OCI-LY7 (cell line): ENCODE results near the gene LRRC28. TPM values are rescaled to one million over a fixed set of nuclear protein-coding genes. Genes with fewer than 3 reads are reported as not detected.

Experiments used
- BruUV-seq: library from RNA; stranded (reverse); fragments of 400-500 nt; replicated peaks from 2 replicates; lab custom pipeline; 2021; lab: Mats Ljungman, UMichigan
- CTCF ChIA-PET: fragments of 300-600 bp; sonication (Branson Sonifier 250); formaldehyde crosslinking; loops from one replicate; lab custom pipeline; 2022; ENCODE audit warnings: antibody characterized with exemption; ENCODE audit not compliant: unreplicated experiment; lab: Charles Lee
- POLR2A ChIA-PET: fragments of 300-600 bp; sonication (Branson Sonifier 250); formaldehyde crosslinking; loops from one replicate; lab custom pipeline; 2022; ENCODE audit warnings: antibody characterized with exemption; lab: Charles Lee
- DNase-seq: peaks from one replicate; pipeline ENCODE4 v3.0.0-alpha.2; 2015; ENCODE audit warnings: low spot score
- H2AFZ ChIP-seq: fragments of 200-600 bp; sonication (generic), shearing (Covaris generic); 2 replicates; pipeline ENCODE4 v1.6.1; 2014; ENCODE audit warnings: mild to moderate bottlenecking, antibody characterized with exemption, low read length, moderate library complexity
- H3K27ac ChIP-seq: fragments of 200-600 bp; sonication (generic); 2 replicates; pipeline ENCODE4 v1.5.1; 2014; ENCODE audit warnings: mixed run types, low read depth, mild to moderate bottlenecking, moderate library complexity, low read length, inconsistent platforms; ENCODE audit not compliant: poor library complexity, severe bottlenecking
- H3K36me3 ChIP-seq: fragments of 200-600 bp; sonication (generic); 2 replicates; pipeline ENCODE4 v1.6.1; 2014; ENCODE audit warnings: mild to moderate bottlenecking, antibody characterized with exemption, low read length, moderate library complexity, mixed read lengths; ENCODE audit not compliant: insufficient read depth
- H3K4me1 ChIP-seq: fragments of 200-600 bp; sonication (generic); 2 replicates; pipeline ENCODE4 v1.5.1; 2014; ENCODE audit warnings: mild to moderate bottlenecking, low read length; ENCODE audit not compliant: insufficient read depth, poor library complexity, severe bottlenecking
- H3K4me2 ChIP-seq: fragments of 200-600 bp; sonication (generic); 2 replicates; pipeline ENCODE4 v1.6.1; 2014; ENCODE audit warnings: mild to moderate bottlenecking, low read length
- H3K4me3 ChIP-seq: fragments of 200-600 bp; sonication (generic); 2 replicates; pipeline ENCODE4 v1.5.1; 2014; ENCODE audit warnings: mild to moderate bottlenecking, low read depth, low read length; ENCODE audit not compliant: poor library complexity, severe bottlenecking
- H3K79me2 ChIP-seq: fragments of 200-600 bp; sonication (generic); 2 replicates; pipeline ENCODE4 v1.6.1; 2016; ENCODE audit warnings: low read depth, mild to moderate bottlenecking, low read length, moderate library complexity, mixed read lengths; ENCODE audit not compliant: insufficient read depth
- H3K9me2 ChIP-seq: fragments of 200-600 bp; sonication (generic); 2 replicates; pipeline ENCODE4 v1.6.1; 2016; ENCODE audit warnings: mild to moderate bottlenecking, low read length, mixed read lengths; ENCODE audit not compliant: insufficient read depth
- H3K9me3 ChIP-seq: fragments of 200-600 bp; sonication (generic); 2 replicates; pipeline ENCODE4 v1.6.1; 2014; ENCODE audit warnings: mild to moderate bottlenecking, mixed run types, low read length, mixed read lengths
- H4K20me1 ChIP-seq: fragments of 200-600 bp; sonication (generic); 2 replicates; pipeline ENCODE4 v1.6.1; 2014; ENCODE audit warnings: mild to moderate bottlenecking, antibody characterized with exemption, low read length, moderate library complexity, mixed read lengths; ENCODE audit not compliant: insufficient read depth
- EZH2phosphoT487 ChIP-seq: fragments of 200-600 bp; sonication (generic); IDR thresholded peaks from 2 replicates; pipeline ENCODE4 v1.6.1; 2018; ENCODE audit warnings: low read depth, borderline replicate concordance, mild to moderate bottlenecking, mixed run types, antibody characterized with exemption, low read length, moderate library complexity, mixed read lengths
- intact Hi-C: fragments of 100-400 bp; cut with micrococcal nuclease; formaldehyde crosslinking; loops from one replicate; pipeline ENCODE4 v1.10.0; 2022; ENCODE audit not compliant: unreplicated experiment
- total RNA-seq, 2 experiments: library from RNA; depleted of rRNA in 1 of 2; stranded (reverse); fragments of >200 nt in 1 of 2; shearing (Covaris generic) in 1 of 2; gene quantifications; 2 replicates each; pipeline ENCODE4 v1.2.3, GENCODE V29; 2014 to 2022
- TF ChIP-seq, protein P1 (sequence below): fragments of 200-600 bp; sonication (generic); conservative IDR thresholded peaks from 2 replicates; pipeline ENCODE4 v1.5.1; 2014; ENCODE audit warnings: mild to moderate bottlenecking, antibody characterized with exemption, low read length, moderate library complexity, mixed read lengths

Gene LRRC28
- total RNA-seq, 2 experiments from 2014 or later: 25.7 to 30.2 TPM

DNA sequence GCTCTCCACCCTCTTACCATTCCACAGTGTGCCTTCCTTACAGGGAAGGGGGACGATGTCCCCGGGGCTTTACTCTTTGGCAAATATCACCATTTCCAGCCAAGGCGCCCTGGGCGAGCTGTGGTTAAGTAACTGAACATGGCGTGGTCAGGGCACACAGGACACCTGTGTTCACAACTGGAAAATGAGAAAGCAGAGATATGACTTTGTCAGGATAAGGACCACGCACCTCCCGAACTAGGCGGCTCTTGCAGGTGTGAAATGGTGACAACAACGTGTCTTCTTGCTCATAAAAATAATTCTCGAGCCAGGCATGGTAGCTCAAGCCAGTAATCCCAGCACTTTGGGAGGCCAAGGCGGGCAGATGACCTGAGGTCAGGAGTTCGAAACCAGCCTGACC lies 154.8 kb downstream of the LRRC28 start:
- Histone ChIP-seq H3K36me3 (no peaks in the 10 kb centered on the region), H4K20me1 (no peaks in the 10 kb centered on the region), H3K4me3 (no peak overlapping the region), H3K9me3 (no peaks in the 10 kb centered on the region), H3K9me2 (no peaks in the 10 kb centered on the region), H3K79me2 (no peaks in the 10 kb centered on the region), H2AFZ (no peak overlapping the region), H3K27ac (no peak overlapping the region), H3K4me1 (no peaks in the 10 kb centered on the region), H3K4me2 (no peak overlapping the region)
- POLR2A ChIA-PET: interaction anchor here (1.2 kb wide), 1 partner anchor 10 kb away, joined by 3 read pairs; no protein-coding TSS in a partner anchor
- intact Hi-C loops: loop anchor here (10.0 kb wide), 1 partner anchor 299 kb away; no protein-coding TSS in a partner anchor
- no peak for DNase-seq
- TF ChIP-seq, protein P1, sequence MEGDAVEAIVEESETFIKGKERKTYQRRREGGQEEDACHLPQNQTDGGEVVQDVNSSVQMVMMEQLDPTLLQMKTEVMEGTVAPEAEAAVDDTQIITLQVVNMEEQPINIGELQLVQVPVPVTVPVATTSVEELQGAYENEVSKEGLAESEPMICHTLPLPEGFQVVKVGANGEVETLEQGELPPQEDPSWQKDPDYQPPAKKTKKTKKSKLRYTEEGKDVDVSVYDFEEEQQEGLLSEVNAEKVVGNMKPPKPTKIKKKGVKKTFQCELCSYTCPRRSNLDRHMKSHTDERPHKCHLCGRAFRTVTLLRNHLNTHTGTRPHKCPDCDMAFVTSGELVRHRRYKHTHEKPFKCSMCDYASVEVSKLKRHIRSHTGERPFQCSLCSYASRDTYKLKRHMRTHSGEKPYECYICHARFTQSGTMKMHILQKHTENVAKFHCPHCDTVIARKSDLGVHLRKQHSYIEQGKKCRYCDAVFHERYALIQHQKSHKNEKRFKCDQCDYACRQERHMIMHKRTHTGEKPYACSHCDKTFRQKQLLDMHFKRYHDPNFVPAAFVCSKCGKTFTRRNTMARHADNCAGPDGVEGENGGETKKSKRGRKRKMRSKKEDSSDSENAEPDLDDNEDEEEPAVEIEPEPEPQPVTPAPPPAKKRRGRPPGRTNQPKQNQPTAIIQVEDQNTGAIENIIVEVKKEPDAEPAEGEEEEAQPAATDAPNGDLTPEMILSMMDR: no peak
- TF ChIP-seq EZH2phosphoT487: no peak
- CTCF ChIA-PET: no interaction called here
- BruUV-seq: no TSS peak

- Histone ChIP-seq H3K9me3 (no peaks in the 10 kb centered on the region), H3K4me3 (no peak overlapping the region), H3K27ac (no peak overlapping the region), H3K79me2 (no peaks in the 10 kb centered on the region), H2AFZ (no peak overlapping the region), H4K20me1 (no peaks in the 10 kb centered on the region), H3K4me1 (no peaks in the 10 kb centered on the region), H3K4me2 (no peak overlapping the region), H3K36me3 (no peaks in the 10 kb centered on the region), H3K9me2 (no peaks in the 10 kb centered on the region)
- intact Hi-C loops: loop anchor here (10.0 kb wide), 1 partner anchor 298 kb away; no protein-coding TSS in a partner anchor
- ChIA-PET CTCF (no interaction called here), POLR2A (interaction anchor here (1.2 kb wide), 1 partner anchor 9 kb away, joined by 3 read pairs; no protein-coding TSS in a partner anchor)
- no TSS peak for BruUV-seq
- TF ChIP-seq EZH2phosphoT487: no peak
- TF ChIP-seq, protein P1: no peak
- DNase-seq: no peak
Observed at GRCh38 chr15:99406716-99407487, 155.6 kb downstream of the LRRC28 start.

DNA sequence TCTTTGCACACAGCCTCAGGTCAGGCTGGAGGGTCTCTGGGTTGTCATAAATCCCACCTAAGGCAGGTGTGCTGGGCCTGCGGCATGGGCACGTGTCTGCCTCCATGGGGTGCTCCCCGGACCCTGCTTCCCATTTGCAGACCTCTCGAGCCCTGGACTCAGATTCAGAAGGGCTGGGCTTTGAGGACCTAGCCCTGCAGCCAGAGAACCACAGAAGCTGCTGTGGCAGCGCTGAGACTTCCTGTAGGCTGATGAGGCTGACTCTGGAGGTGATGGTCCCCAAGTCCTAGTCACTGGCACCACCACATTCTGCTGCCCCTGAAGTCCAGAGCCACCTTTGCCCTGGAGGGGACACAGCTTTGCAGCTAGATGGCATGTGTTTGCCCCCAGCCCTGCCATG lies 156.4 kb downstream of the LRRC28 start:
- no peak overlapping the region for H2AFZ ChIP-seq
- ChIA-PET CTCF (no interaction called here), POLR2A (interaction anchor here (1.0 kb wide), 1 partner anchor 161 kb away, joined by 3 read pairs; no protein-coding TSS in a partner anchor)
- H3K79me2 ChIP-seq: no peaks in the 10 kb centered on the region
- no peaks in the 10 kb centered on the region for H3K36me3 ChIP-seq
- no peak overlapping the region for H3K4me3 ChIP-seq
- BruUV-seq: no TSS peak
- H3K4me2 ChIP-seq: no peak overlapping the region
- no peak overlapping the region for H3K27ac ChIP-seq
- H3K4me1 ChIP-seq: no peaks in the 10 kb centered on the region
- no peak for DNase-seq
- H3K9me2 ChIP-seq: no peaks in the 10 kb centered on the region
- no peaks in the 10 kb centered on the region for H3K9me3 ChIP-seq
- TF ChIP-seq, protein P1: no peak
- TF ChIP-seq EZH2phosphoT487: no peak
- intact Hi-C loops: loop anchor here (10.0 kb wide), 1 partner anchor 297 kb away; no protein-coding TSS in a partner anchor
- no peaks in the 10 kb centered on the region for H4K20me1 ChIP-seq
